Ascending aorta (tissue), 2 donors: ENCODE data around the gene GPRC5A. TPM values are rescaled to one million over a fixed set of nuclear protein-coding genes. Genes with fewer than 3 reads are reported as not detected.

Experiments
- DNase-seq, 2 donors: peaks; one replicate each; pipeline ENCODE4 v3.0.0-alpha.2; 2019; ENCODE audit warnings: low spot score in 2 of 2
- H3K27ac ChIP-seq, 2 donors: fragments of 200-600 bp; sonication (generic); one replicate each; pipeline ENCODE4 v1.5.1; 2016 to 2017; ENCODE audit warnings: mild to moderate bottlenecking in 1 of 2
- H3K27me3 ChIP-seq: fragments of 200-600 bp; sonication (generic); one replicate; pipeline ENCODE4 v1.5.1; 2017
- H3K36me3 ChIP-seq, 2 donors: fragments of 200-600 bp; sonication (generic); one replicate each; pipeline ENCODE4 v1.5.1; 2016
- H3K4me1 ChIP-seq, 2 donors: fragments of 200-600 bp; sonication (generic); one replicate each; pipeline ENCODE4 v1.5.1; 2016 to 2017; ENCODE audit warnings: mild to moderate bottlenecking in 1 of 2
- H3K4me3 ChIP-seq, 2 donors: fragments of 200-600 bp; sonication (generic); one replicate each; pipeline ENCODE4 v1.5.1; 2016 to 2017; ENCODE audit warnings: mild to moderate bottlenecking in 1 of 2
- H3K9me3 ChIP-seq, 2 donors: fragments of 200-600 bp; sonication (generic); one replicate each; pipeline ENCODE4 v1.5.1; 2016
- CTCF ChIP-seq, 3 experiments: fragments of 200-600 bp in 2 of 3; fragments of 450-650 bp in 1 of 3; sonication (generic) in 2 of 3; IDR thresholded peaks; one replicate each; pipeline ENCODE4 v1.5.1; 2016 to 2019; ENCODE audit warnings: antibody characterized with exemption in 3 of 3, mild to moderate bottlenecking in 1 of 3, moderate library complexity in 1 of 3
- intact Hi-C: fragments of 100-400 bp; cut with DNase I; formaldehyde crosslinking; loops from one replicate; pipeline ENCODE4 v1.15.1; 2023
- total RNA-seq: library from RNA; depleted of rRNA; stranded (reverse); fragments of >200 nt; gene quantifications from one replicate; pipeline ENCODE4 v1.1.0, GENCODE V29; 2016

Gene GPRC5A
- total RNA-seq, 1 donor from 2014 or later: 23.8 TPM

- Histone ChIP-seq H3K9me3 (no peaks in the 10 kb centered on the region), H3K36me3 (peaks cover 0 to 3% of the 10 kb centered on the region in 2 donors), H3K4me1 (no peaks in the 10 kb centered on the region), H3K27me3 (no peaks in the 10 kb centered on the region), H3K4me3 (no peak overlapping the region), H3K27ac (no peak overlapping the region)
- DNase-seq: no peak
- intact Hi-C loops: no loop called here
- TF ChIP-seq CTCF (IDR thresholded peaks at IDR 0.05): no peak
Measured at GRCh38 chr12:12946686-12947355, 55.5 kb downstream of the GPRC5A start.

GRCh38 chr12:12947902-12948301, 56.5 kb downstream of the GPRC5A start:
- Histone ChIP-seq H3K36me3 (peaks cover 0 to 3% of the 10 kb centered on the region in 2 donors), H3K4me1 (no peaks in the 10 kb centered on the region), H3K27ac (no peak overlapping the region), H3K27me3 (no peaks in the 10 kb centered on the region), H3K9me3 (no peaks in the 10 kb centered on the region), H3K4me3 (no peak overlapping the region)
- no peak for DNase-seq
- no peak for TF ChIP-seq CTCF (IDR thresholded peaks at IDR 0.05)
- intact Hi-C loops: no loop called here

DNA sequence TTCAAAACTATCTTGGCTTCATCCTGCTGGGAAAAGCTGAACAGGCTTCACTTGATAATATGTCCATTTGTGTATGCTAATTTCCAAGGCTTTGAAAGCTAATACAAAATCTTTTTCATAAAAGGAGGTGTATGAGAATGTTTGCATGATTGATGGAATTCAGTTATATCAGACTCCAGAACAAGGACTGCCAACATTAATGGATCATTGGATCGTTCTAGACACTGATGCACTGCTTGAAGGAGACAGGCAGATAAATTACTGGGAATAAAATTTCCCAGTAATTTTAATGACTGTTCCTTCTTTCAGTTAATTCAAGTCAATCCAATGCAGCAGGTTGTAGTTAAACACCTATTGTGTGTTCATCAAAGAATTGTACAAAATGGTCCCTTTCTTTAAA, 60.1 kb downstream of the GPRC5A start:
- DNase-seq: no peak
- intact Hi-C loops: no loop called here
- H3K4me3 ChIP-seq: no peak overlapping the region
- H3K27me3 ChIP-seq: no peaks in the 10 kb centered on the region
- no peaks in the 10 kb centered on the region for H3K4me1 ChIP-seq
- TF ChIP-seq CTCF (IDR thresholded peaks at IDR 0.05): no peak
- no peak overlapping the region for H3K27ac ChIP-seq
- H3K9me3 ChIP-seq: no peaks in the 10 kb centered on the region
- H3K36me3 ChIP-seq: peaks cover 0 to 3% of the 10 kb centered on the region in 2 donors

GRCh38 chr12:12952036-12952435, 60.7 kb downstream of the GPRC5A start, which contains the start of gene GPRC5D:
TSS of gene GPRC5D (minus strand) at chr12:12952170. CDS start at chr12:12950384, 1,786 bp downstream.
- no peak within 1 kb of the TSS for H3K27ac ChIP-seq
- no peak for DNase-seq

DNA sequence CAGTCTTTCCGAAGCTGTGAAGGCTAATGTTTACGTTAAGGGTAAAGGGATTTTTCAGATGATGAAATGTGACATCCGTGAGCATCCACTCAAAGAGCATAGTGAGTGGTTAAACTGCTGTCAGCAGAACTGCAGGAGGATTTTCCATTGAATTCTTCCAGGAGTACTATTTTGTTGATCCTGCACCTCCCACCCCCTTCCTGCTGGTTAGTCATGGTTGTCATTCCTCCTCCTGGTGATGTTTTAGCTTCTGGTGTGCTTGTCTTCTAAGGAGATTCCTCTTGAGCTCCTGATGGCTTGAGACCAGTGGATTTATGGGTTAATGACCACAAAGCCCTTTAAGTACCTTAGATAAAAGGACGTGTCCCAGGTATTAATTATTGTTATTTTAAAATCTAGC, 63.0 kb downstream of the GPRC5A start:
- no peaks in the 10 kb centered on the region for H3K4me1 ChIP-seq
- H3K4me3 ChIP-seq: no peak overlapping the region
- no peaks in the 10 kb centered on the region for H3K27me3 ChIP-seq
- no peak for DNase-seq
- no peak overlapping the region for H3K27ac ChIP-seq
- intact Hi-C loops: no loop called here
- H3K36me3 ChIP-seq: peaks cover 0 to 2% of the 10 kb centered on the region in 2 donors
- TF ChIP-seq CTCF (IDR thresholded peaks at IDR 0.05): no peak
- H3K9me3 ChIP-seq: no peaks in the 10 kb centered on the region

More at GRCh38 chr12:12952036-12952435, 60.7 kb downstream of the GPRC5A start, which contains the start of gene GPRC5D:
- intact Hi-C loops: no loop called here
- no peaks in the 10 kb centered on the region for H3K27me3 ChIP-seq
- H3K4me1 ChIP-seq: no peaks in the 10 kb centered on the region
- no peaks in the 10 kb centered on the region for H3K9me3 ChIP-seq
- no peak for TF ChIP-seq CTCF (IDR thresholded peaks at IDR 0.05)
- H3K4me3 ChIP-seq: no peak within 1 kb of the TSS
- peaks cover 0 to 3% of the 10 kb centered on the region in 2 donors for H3K36me3 ChIP-seq
